Mucosa of stomach (tissue), 1 donor: ENCODE results near the gene TMEM163.

ENCODE experiments used
- H3K27me3 ChIP-seq: one replicate; pipeline ENCODE4 v1.7.0; 2013; ENCODE audit warnings: mild to moderate bottlenecking, low read length; ENCODE audit not compliant: control insufficient read depth, insufficient read depth
- H3K36me3 ChIP-seq: one replicate; pipeline ENCODE4 v1.7.0; 2013; ENCODE audit warnings: low read length; ENCODE audit not compliant: control insufficient read depth, insufficient read depth
- H3K4me1 ChIP-seq: one replicate; pipeline ENCODE4 v1.7.0; 2013; ENCODE audit warnings: mild to moderate bottlenecking, low read length; ENCODE audit not compliant: control insufficient read depth, insufficient read depth
- H3K4me3 ChIP-seq: one replicate; pipeline ENCODE4 v1.7.0; 2013; ENCODE audit warnings: low read length
- H3K9ac ChIP-seq: one replicate; pipeline ENCODE4 v1.7.0; 2013; ENCODE audit warnings: mild to moderate bottlenecking, low read length, moderate library complexity
- H3K9me3 ChIP-seq: one replicate; pipeline ENCODE4 v1.7.0; 2013; ENCODE audit warnings: mild to moderate bottlenecking, low read length, moderate library complexity; ENCODE audit not compliant: control insufficient read depth
- donor health status: Pancreatic carcinoma.

Gene TMEM163

GRCh38 chr2:134452042-134452733, 266.6 kb downstream of the TMEM163 start:
- Histone ChIP-seq H3K9ac (no peak overlapping the region), H3K4me1 (peaks cover 6% of the 10 kb centered on the region), H3K36me3 (peaks cover 5% of the 10 kb centered on the region)

GRCh38 chr2:134451347-134451630, 267.5 kb downstream of the TMEM163 start:
- H3K27me3 ChIP-seq: no peaks in the 10 kb centered on the region
- H3K4me1 ChIP-seq: peaks cover 6% of the 10 kb centered on the region
- peaks cover 5% of the 10 kb centered on the region for H3K36me3 ChIP-seq
- H3K4me3 ChIP-seq: no peak overlapping the region
- H3K9ac ChIP-seq: no peak overlapping the region
- no peaks in the 10 kb centered on the region for H3K9me3 ChIP-seq

More at GRCh38 chr2:134452042-134452733, 266.6 kb downstream of the TMEM163 start:
- Histone ChIP-seq H3K9me3 (no peaks in the 10 kb centered on the region), H3K4me3 (no peak overlapping the region), H3K27me3 (no peaks in the 10 kb centered on the region)

GRCh38 chr2:134449751-134450513, 268.9 kb downstream of the TMEM163 start:
- Histone ChIP-seq H3K4me3 (no peak overlapping the region), H3K27me3 (no peaks in the 10 kb centered on the region), H3K9me3 (no peaks in the 10 kb centered on the region), H3K4me1 (peaks cover 6% of the 10 kb centered on the region), H3K9ac (no peak overlapping the region), H3K36me3 (peaks cover 5% of the 10 kb centered on the region)

GRCh38 chr2:134449157-134449556, 269.6 kb downstream of the TMEM163 start:
- peaks cover 5% of the 10 kb centered on the region for H3K36me3 ChIP-seq
- no peaks in the 10 kb centered on the region for H3K27me3 ChIP-seq

GRCh38 chr2:134448650-134449049, 270.1 kb downstream of the TMEM163 start:
- no peak overlapping the region for H3K9ac ChIP-seq
- no peaks in the 10 kb centered on the region for H3K9me3 ChIP-seq
- no peak overlapping the region for H3K4me3 ChIP-seq
- H3K27me3 ChIP-seq: no peaks in the 10 kb centered on the region
- H3K36me3 ChIP-seq: peaks cover 5% of the 10 kb centered on the region
- peaks cover 6% of the 10 kb centered on the region for H3K4me1 ChIP-seq

More at GRCh38 chr2:134449157-134449556, 269.6 kb downstream of the TMEM163 start:
- peaks cover 6% of the 10 kb centered on the region for H3K4me1 ChIP-seq
- H3K9ac ChIP-seq: no peak overlapping the region
- H3K4me3 ChIP-seq: no peak overlapping the region
- no peaks in the 10 kb centered on the region for H3K9me3 ChIP-seq

GRCh38 chr2:134447669-134448068, 271.1 kb downstream of the TMEM163 start:
- Histone ChIP-seq H3K4me1 (peaks cover 6% of the 10 kb centered on the region), H3K36me3 (peaks cover 5% of the 10 kb centered on the region), H3K4me3 (no peak overlapping the region), H3K9ac (no peak overlapping the region), H3K27me3 (no peaks in the 10 kb centered on the region), H3K9me3 (no peaks in the 10 kb centered on the region)

- no peaks in the 10 kb centered on the region for H3K27me3 ChIP-seq
Measured at GRCh38 chr2:134446383-134447017, 272.3 kb downstream of the TMEM163 start.

GRCh38 chr2:134445985-134446382, 272.8 kb downstream of the TMEM163 start:
- Histone ChIP-seq H3K9ac (no peak overlapping the region), H3K4me3 (no peak overlapping the region), H3K36me3 (no peaks in the 10 kb centered on the region), H3K27me3 (no peaks in the 10 kb centered on the region), H3K9me3 (no peaks in the 10 kb centered on the region), H3K4me1 (peaks cover 4% of the 10 kb centered on the region)

More at GRCh38 chr2:134446383-134447017, 272.3 kb downstream of the TMEM163 start:
- Histone ChIP-seq H3K4me3 (no peak overlapping the region), H3K36me3 (no peaks in the 10 kb centered on the region), H3K4me1 (peaks cover 6% of the 10 kb centered on the region), H3K9ac (no peak overlapping the region), H3K9me3 (no peaks in the 10 kb centered on the region)

GRCh38 chr2:134445116-134445515, 273.7 kb downstream of the TMEM163 start:
- Histone ChIP-seq H3K27me3 (no peaks in the 10 kb centered on the region), H3K9ac (no peak overlapping the region), H3K9me3 (no peaks in the 10 kb centered on the region), H3K4me3 (no peak overlapping the region), H3K4me1 (no peaks in the 10 kb centered on the region), H3K36me3 (no peaks in the 10 kb centered on the region)

GRCh38 chr2:134443814-134444480, 274.9 kb downstream of the TMEM163 start:
- Histone ChIP-seq H3K4me3 (no peak overlapping the region), H3K9ac (no peak overlapping the region), H3K9me3 (no peaks in the 10 kb centered on the region), H3K4me1 (no peaks in the 10 kb centered on the region), H3K27me3 (no peaks in the 10 kb centered on the region), H3K36me3 (no peaks in the 10 kb centered on the region)

- H3K4me3 ChIP-seq: no peak overlapping the region
- no peak overlapping the region for H3K9ac ChIP-seq
- peaks cover 4% of the 10 kb centered on the region for H3K4me1 ChIP-seq
- H3K9me3 ChIP-seq: no peaks in the 10 kb centered on the region
- H3K27me3 ChIP-seq: no peaks in the 10 kb centered on the region
- H3K36me3 ChIP-seq: no peaks in the 10 kb centered on the region
Measured at GRCh38 chr2:134441153-134441863, 277.5 kb downstream of the TMEM163 start.
